Measurements from ENCODE around the gene TEX52. TPM values are rescaled to one million over a fixed set of nuclear protein-coding genes. Genes with fewer than 3 reads are reported as not detected.
A peak's percentile ranks its signal among the peaks of the same experiment; 100 is the strongest.

Gene TEX52
- total RNA-seq, 4 donors from 2014 or later: not detected

DNA sequence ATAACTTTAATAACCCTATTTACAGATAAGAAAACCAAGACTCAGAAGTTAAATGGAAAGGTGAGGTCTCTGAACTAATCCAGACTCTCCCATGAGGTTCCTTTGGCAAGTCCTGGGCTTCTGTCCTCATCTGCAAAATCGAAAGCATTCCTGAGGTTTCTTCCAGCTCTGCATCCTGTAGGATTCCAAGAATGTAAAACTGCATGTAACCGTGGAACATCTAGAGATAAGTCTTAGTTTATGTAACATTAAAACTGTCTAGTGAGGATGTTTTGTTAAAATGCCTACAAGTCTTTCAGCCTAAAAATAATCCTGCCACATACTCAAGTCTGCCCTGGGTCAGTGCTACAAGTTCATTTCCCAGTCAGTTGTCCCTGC lies 51.7 kb downstream of the TEX52 start:
- peaks cover 19 to 28% of the 10 kb centered on the region in 2 donors for H3K4me1 ChIP-seq
- H3K4me3 ChIP-seq (replicated peaks in 1 of 3): no peak overlapping the region
- H3K27me3 ChIP-seq: no peaks in the 10 kb centered on the region
- intact Hi-C loops (cut with DNase I): no loop called here
- H3K27ac ChIP-seq: no peak overlapping the region
- no peak for DNase-seq
- 62 to 65% methylated on average over 2 of the region's 2 CpGs for WGBS, 2 donors
- H3K9me3 ChIP-seq: no peaks in the 10 kb centered on the region
- peaks cover 35 to 38% of the 10 kb centered on the region in 2 donors for H3K36me3 ChIP-seq
- no peak for TF ChIP-seq POLR2A (IDR thresholded peaks at IDR 0.05)

DNA sequence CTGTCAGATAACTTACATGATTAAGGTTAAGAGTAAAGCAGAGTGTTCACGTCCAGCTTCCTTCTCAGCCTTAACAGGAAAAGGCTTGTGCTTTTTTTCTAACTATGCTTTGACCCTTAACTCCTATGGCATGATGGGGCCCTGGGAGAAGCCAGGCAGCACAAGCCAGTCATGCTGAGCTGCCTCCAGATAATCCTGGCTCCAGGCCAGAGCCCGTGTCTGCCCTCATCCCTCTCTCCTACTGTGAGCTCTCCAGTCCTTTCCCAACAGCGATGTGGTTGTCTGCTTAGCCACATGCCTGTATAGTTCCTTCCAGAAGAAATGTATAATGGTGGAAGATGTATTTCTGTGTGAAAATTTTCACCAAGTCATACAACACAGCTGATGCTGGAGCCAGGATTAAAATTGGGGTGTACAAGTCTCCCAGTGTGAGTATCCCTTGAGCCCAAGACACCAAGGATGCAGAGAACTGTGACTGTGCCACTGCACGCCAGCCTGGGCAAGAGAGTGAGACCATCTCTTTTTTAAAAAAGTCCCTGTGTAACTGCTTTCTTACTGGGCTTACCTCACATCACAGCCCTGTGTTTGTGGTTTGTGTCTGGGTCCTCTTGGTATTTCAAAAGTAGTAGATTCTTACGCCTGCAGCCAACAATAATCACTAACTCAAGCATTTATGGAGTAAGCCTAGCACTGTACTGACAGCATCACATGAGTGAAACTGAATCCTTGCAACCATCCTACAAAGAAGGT lies 52.3 kb downstream of the TEX52 start:
- DNase-seq: peak; percentile 87 to 90
- intact Hi-C loops (cut with DNase I): no loop called here
- peaks cover 41 to 44% of the 10 kb centered on the region in 2 donors for H3K36me3 ChIP-seq

DNA sequence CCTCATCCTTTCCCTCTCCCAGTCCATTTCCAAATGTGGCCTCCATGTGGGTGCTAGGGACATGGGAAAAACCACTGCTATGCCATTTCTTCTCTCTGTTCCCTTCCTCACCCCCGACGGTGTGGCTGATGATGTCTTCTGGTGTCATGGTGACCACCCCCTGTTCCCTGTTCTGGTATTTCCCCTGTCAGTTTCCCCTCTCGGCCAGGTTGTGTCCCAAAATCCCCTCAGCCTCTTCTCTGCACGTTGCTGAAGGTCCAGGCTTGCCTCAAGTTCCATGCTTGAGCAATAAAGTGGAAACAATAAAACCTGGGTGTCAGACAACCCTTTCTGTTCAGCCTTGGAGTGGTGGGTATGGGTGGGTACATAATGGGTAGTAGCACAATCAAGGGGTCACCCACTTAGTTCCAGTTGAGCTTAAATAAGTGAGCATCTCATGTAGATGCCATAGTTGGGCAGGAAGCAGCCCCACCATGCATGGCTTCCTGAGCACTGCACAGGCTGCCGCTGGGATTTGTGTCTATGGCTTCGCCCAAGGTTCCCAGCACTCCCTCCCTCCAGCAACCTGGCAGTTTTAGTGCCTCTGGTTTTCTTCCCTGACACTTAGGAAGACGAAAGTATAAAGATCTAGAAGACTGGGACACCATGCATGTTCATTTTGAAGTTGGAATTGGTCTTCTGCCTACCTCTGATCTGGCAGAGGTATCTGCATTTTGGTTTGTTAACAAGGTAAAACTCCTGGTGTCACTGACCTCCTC lies 53.0 kb downstream of the TEX52 start:
- DNase-seq: no peak
- Histone ChIP-seq H3K27ac (peak overlapping the region in 1 of 3 donors; percentile 26), H3K4me3 (replicated peaks in 1 of 3) (no peak overlapping the region), H3K27me3 (no peaks in the 10 kb centered on the region), H3K4me1 (peaks cover 20 to 32% of the 10 kb centered on the region in 2 donors), H3K9me3 (no peaks in the 10 kb centered on the region), H3K36me3 (peaks cover 46 to 49% of the 10 kb centered on the region in 2 donors)
- intact Hi-C loops (cut with DNase I): no loop called here
- 65 to 73% methylated on average over 7 of the region's 7 CpGs for WGBS, 2 donors
- TF ChIP-seq POLR2A (IDR thresholded peaks at IDR 0.05): no peak

More for the DNA sequence above, 52.3 kb downstream of the TEX52 start:
- TF ChIP-seq, protein P1, sequence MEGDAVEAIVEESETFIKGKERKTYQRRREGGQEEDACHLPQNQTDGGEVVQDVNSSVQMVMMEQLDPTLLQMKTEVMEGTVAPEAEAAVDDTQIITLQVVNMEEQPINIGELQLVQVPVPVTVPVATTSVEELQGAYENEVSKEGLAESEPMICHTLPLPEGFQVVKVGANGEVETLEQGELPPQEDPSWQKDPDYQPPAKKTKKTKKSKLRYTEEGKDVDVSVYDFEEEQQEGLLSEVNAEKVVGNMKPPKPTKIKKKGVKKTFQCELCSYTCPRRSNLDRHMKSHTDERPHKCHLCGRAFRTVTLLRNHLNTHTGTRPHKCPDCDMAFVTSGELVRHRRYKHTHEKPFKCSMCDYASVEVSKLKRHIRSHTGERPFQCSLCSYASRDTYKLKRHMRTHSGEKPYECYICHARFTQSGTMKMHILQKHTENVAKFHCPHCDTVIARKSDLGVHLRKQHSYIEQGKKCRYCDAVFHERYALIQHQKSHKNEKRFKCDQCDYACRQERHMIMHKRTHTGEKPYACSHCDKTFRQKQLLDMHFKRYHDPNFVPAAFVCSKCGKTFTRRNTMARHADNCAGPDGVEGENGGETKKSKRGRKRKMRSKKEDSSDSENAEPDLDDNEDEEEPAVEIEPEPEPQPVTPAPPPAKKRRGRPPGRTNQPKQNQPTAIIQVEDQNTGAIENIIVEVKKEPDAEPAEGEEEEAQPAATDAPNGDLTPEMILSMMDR (IDR thresholded peaks at IDR 0.05): no peak
- TF ChIP-seq POLR2A (IDR thresholded peaks at IDR 0.05): no peak
- Histone ChIP-seq H3K9me3 (no peaks in the 10 kb centered on the region), H3K27ac (peak overlapping the region in 1 of 3 donors; percentile 26), H3K4me3 (replicated peaks in 1 of 3) (no peak overlapping the region), H3K4me1 (peaks cover 20 to 32% of the 10 kb centered on the region in 2 donors), H3K27me3 (no peaks in the 10 kb centered on the region)
- WGBS, 2 donors: 45 to 53% methylated on average over 5 of the region's 5 CpGs

DNA sequence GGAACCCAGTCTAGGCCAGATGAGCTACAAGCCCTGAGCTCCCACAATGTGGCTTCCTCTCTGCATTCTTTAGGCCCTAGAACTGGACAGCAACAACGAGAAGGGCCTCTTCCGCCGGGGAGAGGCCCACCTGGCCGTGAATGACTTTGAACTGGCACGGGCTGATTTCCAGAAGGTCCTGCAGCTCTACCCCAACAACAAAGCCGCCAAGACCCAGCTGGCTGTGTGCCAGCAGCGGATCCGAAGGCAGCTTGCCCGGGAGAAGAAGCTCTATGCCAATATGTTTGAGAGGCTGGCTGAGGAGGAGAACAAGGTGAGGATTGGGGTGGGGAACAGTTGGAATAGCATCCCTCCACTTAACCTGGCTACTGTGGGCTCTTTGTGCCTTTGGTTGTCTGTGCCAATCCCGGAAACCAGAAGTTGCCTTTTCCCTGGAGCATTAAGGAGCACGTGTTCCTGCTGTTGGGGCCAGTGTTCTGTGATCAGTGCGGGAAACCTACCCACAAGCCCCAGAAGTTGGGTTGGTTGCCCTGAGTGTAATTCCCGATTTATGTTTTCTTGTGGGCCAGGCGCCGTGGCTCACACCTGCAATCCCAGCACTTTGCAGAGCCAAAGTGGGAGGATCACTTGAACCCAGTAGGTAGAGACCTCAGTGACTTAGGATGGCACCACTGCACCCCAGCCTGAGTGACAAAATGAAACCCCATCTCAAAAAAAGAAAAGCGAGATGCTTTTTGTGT lies 55.6 kb downstream of the TEX52 start:
- H3K36me3 ChIP-seq: peaks cover 51 to 61% of the 10 kb centered on the region in 2 donors
- H3K4me3 ChIP-seq (replicated peaks in 1 of 3): no peak overlapping the region
- TF ChIP-seq, protein P1 (IDR thresholded peaks at IDR 0.05): no peak
- no peak for TF ChIP-seq POLR2A (IDR thresholded peaks at IDR 0.05)
- no peaks in the 10 kb centered on the region for H3K9me3 ChIP-seq
- peak overlapping the region in 2 of 3 donors; percentile 31 to 42 for H3K27ac ChIP-seq
- H3K27me3 ChIP-seq: no peaks in the 10 kb centered on the region
- WGBS, 2 donors: 52 to 60% methylated on average over 15 to 16 of the region's 16 CpGs
- DNase-seq: peak; percentile 77 to 78
- peaks cover 38 to 50% of the 10 kb centered on the region in 2 donors for H3K4me1 ChIP-seq
- intact Hi-C loops (cut with DNase I): no loop called here

DNA sequence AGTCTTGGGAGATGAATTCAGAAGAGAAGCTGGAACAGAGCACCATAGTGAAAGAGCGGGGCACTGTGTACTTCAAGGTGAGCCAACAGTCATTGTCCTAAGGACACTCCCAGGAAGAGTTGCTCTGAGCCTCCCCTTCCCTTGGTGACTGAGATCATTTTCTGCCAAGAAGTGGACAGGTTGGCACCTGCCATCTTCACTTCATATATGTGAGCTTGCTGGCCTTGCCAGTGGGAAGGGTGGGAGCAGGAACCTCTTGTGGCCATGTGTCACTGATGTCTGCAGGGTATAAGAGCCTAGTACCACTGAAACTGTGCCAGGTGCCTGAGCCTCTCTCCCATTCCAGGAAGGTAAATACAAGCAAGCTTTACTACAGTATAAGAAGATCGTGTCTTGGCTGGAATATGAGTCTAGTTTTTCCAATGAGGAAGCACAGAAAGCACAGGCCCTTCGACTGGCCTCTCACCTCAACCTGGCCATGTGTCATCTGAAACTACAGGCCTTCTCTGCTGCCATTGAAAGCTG lies 56.7 kb downstream of the TEX52 start:
- H3K4me1 ChIP-seq: peaks cover 39 to 51% of the 10 kb centered on the region in 2 donors
- 71 to 90% methylated on average over 3 of the region's 3 CpGs for WGBS, 2 donors
- DNase-seq: no peak
- no peaks in the 10 kb centered on the region for H3K27me3 ChIP-seq
- H3K27ac ChIP-seq: peak overlapping the region in 2 of 3 donors; percentile 31 to 42
- no peaks in the 10 kb centered on the region for H3K9me3 ChIP-seq
- no peak for TF ChIP-seq POLR2A (IDR thresholded peaks at IDR 0.05)
- TF ChIP-seq, protein P1 (IDR thresholded peaks at IDR 0.05): no peak
- H3K4me3 ChIP-seq (replicated peaks in 1 of 3): no peak overlapping the region
- intact Hi-C loops (cut with DNase I): no loop called here
- H3K36me3 ChIP-seq: peaks cover 51 to 61% of the 10 kb centered on the region in 2 donors

Other genes starting within 250 kb of the TEX52 start
- 10 to 100 TPM; 43.5 to 69.9 (median 47.0) TPM for gene FKBP4, start 62.1 kb downstream of the TEX52 start, total RNA-seq
- 10 to 100 TPM; 40.6 to 87.9 (median 64.7) TPM for gene ITFG2, start 44.4 kb downstream of the TEX52 start, total RNA-seq
- gene NRIP2, start 22.0 kb downstream of the TEX52 start, total RNA-seq: 1 to 10 TPM in 3 of 4 donors, under 1 TPM in 1; 0.88 to 2.1 (median 1.2) TPM
- gene FOXM1, start 20.1 kb upstream of the TEX52 start, total RNA-seq: under 1 TPM in 3 of 4 donors, not detected in 1; 0.54 to 0.67 (median 0.58) TPM
- gene RHNO1, start 20.2 kb upstream of the TEX52 start, total RNA-seq: 10 to 100 TPM; 14.3 to 22.2 (median 17.5) TPM
- gene TULP3, start 33.9 kb upstream of the TEX52 start, total RNA-seq: 10 to 100 TPM; 20.1 to 32.3 (median 22.3) TPM
- gene TEAD4, start 102.4 kb upstream of the TEX52 start, total RNA-seq: 10 to 100 TPM; 28.5 to 50.9 (median 37.0) TPM
- gene TSPAN9, start 220.3 kb upstream of the TEX52 start, total RNA-seq: 10 to 100 TPM; 26.9 to 47.5 (median 33.2) TPM

Data from thyroid gland (tissue), 4 donors.